BLaER1 treated with 17β-estradiol and CSF1 and Interleukin-3, amounts not matched to agents 10 nM and 100 nM (cell line): Measurements from ENCODE around the gene SPACA7.

Source experiments
- H3K27ac ChIP-seq, 11 experiments: shearing (Covaris generic); formaldehyde crosslinking; 2 replicates each; pipeline ENCODE4 v1.8.1; 2022
- H3K27me3 ChIP-seq, 11 experiments: shearing (Covaris generic); formaldehyde crosslinking; 2 replicates each; pipeline ENCODE4 v1.8.1; 2022
- H3K36me3 ChIP-seq, 11 experiments: shearing (Covaris generic); formaldehyde crosslinking; 2 replicates each; pipeline ENCODE4 v1.8.1; 2022
- H3K4me1 ChIP-seq, 10 experiments: shearing (Covaris generic); formaldehyde crosslinking; 2 replicates each; pipeline ENCODE4 v1.8.1; 2022
- H3K4me2 ChIP-seq, 11 experiments: shearing (Covaris generic); formaldehyde crosslinking; 2 replicates each; pipeline ENCODE4 v1.8.1; 2022
- H3K4me3 ChIP-seq, 10 experiments: shearing (Covaris generic); formaldehyde crosslinking; 2 replicates each; pipeline ENCODE4 v1.8.1; 2022
- H3K9ac ChIP-seq, 11 experiments: shearing (Covaris generic); formaldehyde crosslinking; 2 replicates each; pipeline ENCODE4 v1.8.1; 2022
- H3K9me3 ChIP-seq, 11 experiments: shearing (Covaris generic); formaldehyde crosslinking; replicated peaks in 1 of 11; 2 replicates each; pipeline ENCODE4 v1.8.1; 2022
- H4K20me1 ChIP-seq, 11 experiments: shearing (Covaris generic); formaldehyde crosslinking; 2 replicates each; pipeline ENCODE4 v1.8.1; 2022
- Cebpa-rat ChIP-seq, 11 experiments: shearing (Covaris generic); IDR thresholded peaks; 2 replicates each; pipeline ENCODE4 v1.8.1; 2022

Gene SPACA7

GRCh38 chr13:112346899-112347229 is 29.3 kb upstream of the SPACA7 start:
- Histone ChIP-seq H3K4me2 (no peak overlapping the region), H3K9me3 (no peaks in the 10 kb centered on the region), H3K36me3 (no peaks in the 10 kb centered on the region), H3K27ac (no peak overlapping the region), H3K4me1 (peaks cover 0 to 10% (median 4%) of the 10 kb centered on the region in 10 experiments; a peak in 6 of 20 replicates), H3K4me3 (no peak overlapping the region), H3K9ac (no peak overlapping the region), H4K20me1 (peaks cover 0 to 13% (median 0%) of the 10 kb centered on the region in 11 experiments; a peak in 2 of 22 replicates), H3K27me3 (peaks cover 8 to 19% (median 16%) of the 10 kb centered on the region in 11 experiments; a peak in 18 of 22 replicates)
- no peak for TF ChIP-seq Cebpa-rat (IDR thresholded peaks at IDR 0.05)

- peaks cover 0 to 10% (median 4%) of the 10 kb centered on the region in 10 experiments; a peak in 6 of 20 replicates for H3K4me1 ChIP-seq
- H3K4me3 ChIP-seq, result no peak overlapping the region
- no peak overlapping the region for H3K4me2 ChIP-seq
- no peak for TF ChIP-seq Cebpa-rat (IDR thresholded peaks at IDR 0.05)
- no peaks in the 10 kb centered on the region for H3K9me3 ChIP-seq
- peaks cover 0 to 13% (median 0%) of the 10 kb centered on the region in 11 experiments; a peak in 2 of 22 replicates for H4K20me1 ChIP-seq
- H3K27me3 ChIP-seq, result peaks cover 8 to 19% (median 15%) of the 10 kb centered on the region in 11 experiments; a peak in 18 of 22 replicates
- H3K36me3 ChIP-seq, result no peaks in the 10 kb centered on the region
- H3K27ac ChIP-seq, result no peak overlapping the region
- no peak overlapping the region for H3K9ac ChIP-seq
Measured at GRCh38 chr13:112347986-112348385, 28.2 kb upstream of the SPACA7 start.

- Histone ChIP-seq H3K9ac (no peak overlapping the region), H3K4me2 (no peak overlapping the region), H4K20me1 (peaks cover 0 to 13% (median 0%) of the 10 kb centered on the region in 11 experiments; a peak in 2 of 22 replicates), H3K27me3 (peaks cover 8 to 19% (median 15%) of the 10 kb centered on the region in 11 experiments; a peak in 18 of 22 replicates), H3K4me1 (peaks cover 0 to 10% (median 4%) of the 10 kb centered on the region in 10 experiments; a peak in 6 of 20 replicates), H3K27ac (no peak overlapping the region), H3K4me3 (no peak overlapping the region), H3K36me3 (no peaks in the 10 kb centered on the region), H3K9me3 (no peaks in the 10 kb centered on the region)
- no peak for TF ChIP-seq Cebpa-rat (IDR thresholded peaks at IDR 0.05)
Measured at GRCh38 chr13:112348642-112349345, 27.4 kb upstream of the SPACA7 start.

GRCh38 chr13:112349681-112350080 is 26.5 kb upstream of the SPACA7 start:
- Histone ChIP-seq H3K4me2 (no peak overlapping the region), H3K36me3 (no peaks in the 10 kb centered on the region), H3K4me3 (no peak overlapping the region), H4K20me1 (peaks cover 0 to 19% (median 0%) of the 10 kb centered on the region in 11 experiments; a peak in 3 of 22 replicates), H3K9ac (no peak overlapping the region), H3K27ac (no peak overlapping the region), H3K4me1 (peaks cover 0 to 10% (median 4%) of the 10 kb centered on the region in 10 experiments; a peak in 6 of 20 replicates), H3K9me3 (no peaks in the 10 kb centered on the region), H3K27me3 (peaks cover 8 to 19% (median 15%) of the 10 kb centered on the region in 11 experiments; a peak in 18 of 22 replicates)
- no peak for TF ChIP-seq Cebpa-rat (IDR thresholded peaks at IDR 0.05)

- peaks cover 0 to 10% (median 4%) of the 10 kb centered on the region in 10 experiments; a peak in 6 of 20 replicates for H3K4me1 ChIP-seq
- H3K4me2 ChIP-seq, result no peak overlapping the region
- no peak overlapping the region for H3K4me3 ChIP-seq
- H4K20me1 ChIP-seq, result peaks cover 0 to 19% (median 0%) of the 10 kb centered on the region in 11 experiments; a peak in 3 of 22 replicates
- no peaks in the 10 kb centered on the region for H3K36me3 ChIP-seq
- no peak for TF ChIP-seq Cebpa-rat (IDR thresholded peaks at IDR 0.05)
- no peaks in the 10 kb centered on the region for H3K9me3 ChIP-seq
- peaks cover 8 to 18% (median 15%) of the 10 kb centered on the region in 11 experiments; a peak in 18 of 22 replicates for H3K27me3 ChIP-seq
- no peak overlapping the region for H3K27ac ChIP-seq
- no peak overlapping the region for H3K9ac ChIP-seq
Measured at GRCh38 chr13:112350300-112350699, 25.9 kb upstream of the SPACA7 start.

- no peaks in the 10 kb centered on the region for H3K36me3 ChIP-seq
- H3K27me3 ChIP-seq, result peaks cover under 1 to 4% (median 3%) of the 10 kb centered on the region in 11 experiments; a peak in 13 of 22 replicates
- no peak overlapping the region for H3K4me3 ChIP-seq
- H3K4me1 ChIP-seq, result no peaks in the 10 kb centered on the region
- TF ChIP-seq Cebpa-rat (IDR thresholded peaks at IDR 0.05), result no peak
- no peak overlapping the region for H3K27ac ChIP-seq
- peaks cover 0 to 19% (median 0%) of the 10 kb centered on the region in 11 experiments; a peak in 2 of 22 replicates for H4K20me1 ChIP-seq
- no peak overlapping the region for H3K9ac ChIP-seq
- no peak overlapping the region for H3K4me2 ChIP-seq
- H3K9me3 ChIP-seq, result no peaks in the 10 kb centered on the region
Measured at GRCh38 chr13:112351825-112352224, 24.3 kb upstream of the SPACA7 start.

GRCh38 chr13:112353856-112354255 is 22.3 kb upstream of the SPACA7 start:
- no peak for TF ChIP-seq Cebpa-rat (IDR thresholded peaks at IDR 0.05)
- no peak overlapping the region for H3K9ac ChIP-seq
- H4K20me1 ChIP-seq, result peaks cover 0 to 9% (median 0%) of the 10 kb centered on the region in 11 experiments; a peak in 2 of 22 replicates
- H3K4me2 ChIP-seq, result no peak overlapping the region
- H3K9me3 ChIP-seq, result no peaks in the 10 kb centered on the region
- H3K27ac ChIP-seq, result no peak overlapping the region
- H3K4me1 ChIP-seq, result no peaks in the 10 kb centered on the region
- no peaks in the 10 kb centered on the region for H3K36me3 ChIP-seq
- no peaks in the 10 kb centered on the region for H3K27me3 ChIP-seq
- H3K4me3 ChIP-seq, result no peak overlapping the region

- TF ChIP-seq Cebpa-rat (IDR thresholded peaks at IDR 0.05), result no peak
- H3K36me3 ChIP-seq, result no peaks in the 10 kb centered on the region
- peaks cover 0 to under 1% (median 0%) of the 10 kb centered on the region in 11 experiments; a peak in 2 of 22 replicates for H3K9me3 ChIP-seq
- no peak overlapping the region for H3K9ac ChIP-seq
- no peaks in the 10 kb centered on the region for H3K27me3 ChIP-seq
- H3K4me3 ChIP-seq, result no peak overlapping the region
- H4K20me1 ChIP-seq, result peaks cover 0 to 6% (median 0%) of the 10 kb centered on the region in 11 experiments; a peak in 1 of 22 replicates
- no peak overlapping the region for H3K4me2 ChIP-seq
- no peaks in the 10 kb centered on the region for H3K4me1 ChIP-seq
- no peak overlapping the region for H3K27ac ChIP-seq
Measured at GRCh38 chr13:112354330-112355273, 21.6 kb upstream of the SPACA7 start.
